SHP77 (cell line): ENCODE data around the gene NFKB2.

Experiments
- DNase-seq, 2 experiments: peaks; one replicate each; lab custom pipeline; 2025; lab: John Stamatoyannopoulos, UW

The NFKB2 gene

GRCh38 chr10:102395400-102396316 lies at the start of gene NFKB2:
Gene NFKB2, plus strand, starts transcription at chr10:102395705. Its CDS starts 255 bp downstream, at chr10:102395960.
- DNase-seq: peak; percentile 40 to 61

- DNase-seq: peak; percentile 55 to 63
Measured at GRCh38 chr10:102347236-102347828, 48.2 kb upstream of the NFKB2 start.

DNA sequence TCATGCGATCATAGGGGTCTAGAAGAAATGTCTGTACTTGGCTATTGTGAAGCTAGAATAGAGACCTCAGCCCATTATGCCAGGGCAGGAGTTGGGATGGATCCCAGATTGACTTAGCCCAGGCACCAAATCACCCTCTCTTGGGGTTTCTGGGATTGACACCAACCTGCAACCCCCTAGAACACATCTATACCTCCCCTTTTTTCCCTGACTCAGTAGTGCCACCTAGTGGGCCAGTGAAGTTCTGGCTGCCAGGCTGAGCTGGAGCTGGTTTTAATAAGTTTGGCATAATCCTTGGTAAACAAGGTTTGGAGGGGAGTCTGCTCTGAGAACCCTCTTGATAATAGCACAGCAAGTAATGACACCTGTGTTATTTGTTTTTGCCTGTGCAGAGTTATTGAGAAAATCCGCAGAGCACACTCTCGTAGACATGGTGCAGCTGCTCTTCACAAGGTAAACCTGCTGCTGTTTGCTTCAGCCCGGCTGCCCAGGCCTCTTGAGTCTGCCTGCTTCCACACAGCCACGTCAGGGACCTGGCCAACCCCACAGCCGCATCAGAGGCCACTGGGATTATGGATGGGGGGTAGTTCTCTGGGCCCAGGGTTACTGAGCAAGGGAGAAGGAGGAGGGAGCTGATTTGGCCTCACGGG lies 43.3 kb upstream of the NFKB2 start:
- DNase-seq: peak; percentile 78 to 84

DNA sequence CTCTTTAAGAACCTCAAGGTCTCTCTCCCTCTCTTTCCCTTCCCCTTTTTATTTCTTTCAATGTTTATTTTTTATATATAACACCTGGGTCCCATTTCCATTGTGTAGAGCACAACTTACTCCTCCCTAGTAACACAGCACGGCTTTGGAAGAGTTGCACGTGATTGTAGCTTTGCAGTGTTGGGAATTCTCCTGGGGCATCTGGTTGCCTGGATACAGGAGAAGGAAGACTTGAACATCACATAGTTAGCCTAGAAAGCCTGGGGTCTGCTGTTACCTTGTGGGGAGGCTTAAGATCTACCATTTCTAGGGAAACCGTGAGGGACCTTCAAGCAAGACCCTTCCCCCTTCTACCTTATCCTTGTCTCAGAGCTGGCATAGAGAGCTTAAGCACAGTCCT lies 41.1 kb upstream of the NFKB2 start:
- DNase-seq: no peak

- no peak for DNase-seq
Measured at GRCh38 chr10:102358712-102359382, 36.7 kb upstream of the NFKB2 start.

GRCh38 chr10:102367441-102367840 lies 28.1 kb upstream of the NFKB2 start:
- no peak for DNase-seq

DNA sequence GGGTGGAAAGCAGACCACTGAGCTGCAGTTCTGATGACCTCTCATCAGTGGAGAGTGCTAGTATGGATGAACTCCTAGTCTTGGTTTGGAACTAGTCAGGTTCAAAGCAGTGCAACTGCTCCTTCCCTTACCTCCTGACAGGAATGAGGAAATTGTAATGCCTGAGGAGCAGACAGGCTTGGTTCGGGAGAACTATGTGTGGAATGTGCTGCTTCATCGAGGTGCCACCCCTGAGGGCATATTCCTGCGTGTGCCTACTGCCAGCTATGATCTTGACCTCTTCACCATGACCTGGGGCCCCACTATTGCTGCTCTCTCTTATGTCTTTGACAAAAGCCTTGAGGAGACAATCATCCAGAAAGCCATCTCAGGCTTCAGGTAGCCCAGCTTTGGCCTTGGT lies 27.4 kb upstream of the NFKB2 start:
- no peak for DNase-seq

DNA sequence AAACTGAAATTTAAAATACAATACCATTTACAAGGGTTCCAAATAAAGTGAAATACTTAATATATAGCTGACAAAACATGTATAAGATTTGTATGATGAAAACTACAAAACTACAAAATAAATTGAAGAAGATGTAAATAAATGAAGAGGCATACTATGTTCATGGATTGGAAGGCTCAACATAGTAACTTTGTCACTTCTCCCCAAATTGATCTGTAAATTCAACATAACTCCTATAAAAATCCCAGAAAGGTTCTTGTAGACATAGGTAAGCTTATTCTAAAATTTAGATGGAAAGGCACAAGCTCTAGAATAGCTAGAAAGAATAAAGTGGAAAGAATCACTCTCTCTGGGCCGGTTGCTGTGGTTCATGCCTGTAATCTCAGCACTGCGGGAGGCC lies 24.2 kb upstream of the NFKB2 start:
- DNase-seq: no peak

DNA sequence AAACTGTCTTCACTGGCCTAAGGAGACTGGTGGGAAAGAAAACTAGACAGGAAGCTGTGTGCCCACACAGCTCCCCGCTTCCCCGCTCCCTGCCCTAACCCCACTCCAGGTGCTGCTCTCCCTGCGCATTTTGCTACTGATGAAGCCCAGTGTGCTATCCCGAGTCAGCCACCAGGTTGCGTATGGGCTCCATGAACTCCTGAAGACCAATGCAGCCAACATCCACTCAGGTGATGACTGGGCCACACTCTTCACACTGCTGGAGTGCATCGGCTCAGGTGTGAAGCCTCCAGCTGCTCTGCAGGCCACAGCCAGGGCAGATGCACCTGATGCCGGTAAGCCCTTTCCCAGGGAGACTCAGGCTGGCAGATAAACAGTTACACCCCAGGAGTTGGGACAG lies 20.3 kb upstream of the NFKB2 start:
- DNase-seq: no peak

GRCh38 chr10:102375867-102376266 lies 19.6 kb upstream of the NFKB2 start:
- no peak for DNase-seq

DNA sequence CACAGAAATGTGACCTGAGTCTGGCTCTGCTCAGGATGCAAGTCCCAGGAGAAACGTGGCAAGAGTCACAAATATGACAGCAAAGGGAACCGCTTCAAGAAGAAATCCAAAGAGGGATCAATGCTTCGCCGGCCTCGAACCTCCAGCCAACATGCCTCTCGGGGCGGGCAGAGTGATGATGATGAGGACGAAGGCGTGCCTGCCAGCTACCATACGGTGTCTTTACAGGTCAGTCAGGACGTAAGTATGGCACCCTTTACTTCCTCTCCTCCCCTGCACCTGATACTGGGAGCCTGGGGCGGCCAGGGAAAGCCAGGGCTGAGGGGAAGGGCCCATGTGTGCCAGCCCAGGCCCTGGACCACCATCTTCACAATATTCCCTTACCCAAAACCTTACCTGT lies 18.6 kb upstream of the NFKB2 start:
- DNase-seq: no peak

- no peak for DNase-seq
Measured at GRCh38 chr10:102379383-102379782, 16.1 kb upstream of the NFKB2 start.

GRCh38 chr10:102381983-102382382 lies 13.5 kb upstream of the NFKB2 start:
- no peak for DNase-seq

DNA sequence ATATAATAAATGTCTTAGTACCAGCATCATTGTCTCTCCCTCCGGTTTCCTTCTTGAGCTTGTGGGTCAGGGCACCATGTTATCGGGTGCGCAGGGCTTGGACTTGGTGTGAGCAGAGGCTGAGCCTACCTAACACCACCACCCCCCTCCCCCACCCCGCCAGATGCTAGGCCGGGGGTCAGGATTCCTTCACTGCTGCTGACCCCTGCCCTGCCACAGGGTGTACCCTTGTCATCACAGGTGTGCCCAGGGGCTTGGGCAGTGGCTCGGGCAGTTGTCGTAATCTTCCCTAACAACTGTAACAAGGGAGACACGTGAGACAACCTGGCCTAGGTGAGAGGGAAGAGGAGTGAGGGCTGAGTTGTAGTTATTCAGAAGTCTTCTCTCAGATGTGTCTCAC lies 12.6 kb upstream of the NFKB2 start:
- no peak for DNase-seq

DNA sequence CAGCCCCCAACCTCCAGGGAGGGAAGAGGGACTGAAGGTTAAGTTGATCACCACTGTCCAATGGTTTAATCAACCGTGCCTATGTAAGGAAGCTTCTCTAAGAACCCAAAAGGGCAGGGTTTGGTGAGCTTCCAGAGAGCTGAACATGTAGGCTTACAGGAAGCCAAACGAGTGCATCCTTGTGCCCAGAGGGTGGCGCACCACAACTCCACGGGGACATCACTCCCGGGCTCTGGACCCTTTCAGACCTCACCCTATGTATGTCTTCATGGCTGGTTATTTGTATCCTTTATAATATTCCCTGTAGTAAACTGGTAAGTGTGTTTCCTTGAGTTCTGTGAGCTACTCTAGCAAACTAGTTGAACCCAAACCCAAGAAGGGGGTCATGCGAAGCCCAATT lies 11.5 kb upstream of the NFKB2 start:
- no peak for DNase-seq

DNA sequence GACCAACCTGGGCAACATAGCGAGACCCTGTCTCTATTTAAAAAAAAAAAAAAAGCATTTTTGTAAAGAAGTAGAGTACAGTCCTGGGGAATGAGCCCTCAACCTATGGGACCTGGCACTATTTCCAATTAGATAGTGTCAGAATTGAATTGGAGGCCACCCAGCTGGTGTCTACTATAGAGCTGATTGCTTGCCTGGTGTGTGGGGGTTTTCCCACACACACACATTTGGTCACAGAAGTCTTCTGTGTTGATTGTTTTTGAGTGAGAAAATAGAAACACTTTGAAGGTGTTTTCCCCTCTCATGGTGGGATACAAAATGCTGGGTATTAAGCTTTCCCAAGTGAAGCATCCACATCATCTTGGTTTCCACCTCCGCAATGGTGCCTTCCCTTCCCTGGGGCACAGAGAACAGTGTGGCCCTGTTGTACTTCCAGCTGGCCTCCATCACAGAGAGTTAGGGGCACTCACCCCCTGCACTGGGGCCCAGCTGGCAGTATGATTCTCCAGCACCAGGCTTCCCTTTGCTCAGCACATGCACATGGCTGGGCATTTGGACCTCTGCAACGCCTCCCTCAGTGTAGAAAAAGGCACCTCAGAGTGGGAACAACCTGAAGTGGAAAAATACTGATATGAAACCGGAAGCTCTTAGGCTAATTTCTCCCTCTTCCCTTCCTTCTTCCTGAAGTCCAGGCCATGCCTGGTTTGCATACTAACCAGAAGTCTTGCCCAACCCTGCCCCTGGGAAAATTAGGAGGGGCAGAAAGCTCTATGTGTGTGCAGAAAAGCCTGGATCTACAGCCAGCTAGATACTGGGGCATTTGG lies 10.7 kb upstream of the NFKB2 start:
- DNase-seq: no peak

DNA sequence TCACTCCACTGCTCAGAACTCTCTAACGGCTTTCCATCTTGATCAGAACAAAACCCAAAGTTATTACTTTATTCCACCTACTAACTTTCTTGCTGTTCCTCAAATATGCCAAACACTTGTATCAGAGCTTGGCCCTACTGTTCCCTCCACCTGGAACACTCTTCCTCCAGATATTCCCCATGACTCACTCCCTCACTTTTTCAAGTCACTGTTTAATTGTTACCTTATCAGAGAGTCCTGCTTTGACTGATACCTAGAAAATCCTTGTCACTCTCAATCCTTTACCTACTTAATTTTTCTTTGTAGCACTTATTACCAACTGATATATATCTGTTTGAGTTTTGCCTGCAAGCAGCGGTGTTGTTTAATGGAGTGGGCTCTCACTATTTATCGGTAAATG lies 5.6 kb upstream of the NFKB2 start:
- no peak for DNase-seq

GRCh38 chr10:102392306-102392705 lies 3.2 kb upstream of the NFKB2 start:
- DNase-seq: no peak

DNA sequence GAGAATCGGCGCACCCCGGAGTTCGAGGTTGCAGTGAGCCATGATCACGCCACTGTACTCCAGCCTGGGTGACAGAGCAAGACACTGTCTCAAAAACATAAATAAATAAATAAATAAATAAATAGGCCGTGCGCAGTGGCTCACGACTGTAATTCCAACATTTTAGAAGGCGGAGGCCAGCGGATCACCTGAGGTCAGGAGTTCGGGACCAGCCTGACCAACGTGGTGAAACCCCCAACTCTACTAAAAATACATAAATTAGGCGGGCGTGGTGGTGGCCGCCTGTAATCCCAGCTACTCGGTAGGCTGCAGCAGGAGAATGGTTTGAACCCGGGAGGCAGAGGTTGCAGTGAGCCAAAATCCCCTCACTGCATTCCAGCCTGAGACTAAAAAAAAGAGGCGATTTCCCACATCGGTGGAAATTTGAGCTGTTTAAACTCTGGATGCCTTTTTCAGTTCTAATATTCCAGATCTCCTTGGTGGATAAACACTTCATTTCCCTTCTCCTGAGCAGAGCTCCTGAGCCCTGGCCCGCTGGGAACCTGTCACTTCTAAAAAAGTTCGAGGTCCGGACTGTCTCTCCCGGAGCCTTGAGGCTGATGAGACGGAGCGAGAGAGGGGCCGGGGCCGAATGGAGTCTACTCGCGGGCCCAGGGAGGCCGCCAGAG lies 2.0 kb upstream of the NFKB2 start:
- no peak for DNase-seq

DNA sequence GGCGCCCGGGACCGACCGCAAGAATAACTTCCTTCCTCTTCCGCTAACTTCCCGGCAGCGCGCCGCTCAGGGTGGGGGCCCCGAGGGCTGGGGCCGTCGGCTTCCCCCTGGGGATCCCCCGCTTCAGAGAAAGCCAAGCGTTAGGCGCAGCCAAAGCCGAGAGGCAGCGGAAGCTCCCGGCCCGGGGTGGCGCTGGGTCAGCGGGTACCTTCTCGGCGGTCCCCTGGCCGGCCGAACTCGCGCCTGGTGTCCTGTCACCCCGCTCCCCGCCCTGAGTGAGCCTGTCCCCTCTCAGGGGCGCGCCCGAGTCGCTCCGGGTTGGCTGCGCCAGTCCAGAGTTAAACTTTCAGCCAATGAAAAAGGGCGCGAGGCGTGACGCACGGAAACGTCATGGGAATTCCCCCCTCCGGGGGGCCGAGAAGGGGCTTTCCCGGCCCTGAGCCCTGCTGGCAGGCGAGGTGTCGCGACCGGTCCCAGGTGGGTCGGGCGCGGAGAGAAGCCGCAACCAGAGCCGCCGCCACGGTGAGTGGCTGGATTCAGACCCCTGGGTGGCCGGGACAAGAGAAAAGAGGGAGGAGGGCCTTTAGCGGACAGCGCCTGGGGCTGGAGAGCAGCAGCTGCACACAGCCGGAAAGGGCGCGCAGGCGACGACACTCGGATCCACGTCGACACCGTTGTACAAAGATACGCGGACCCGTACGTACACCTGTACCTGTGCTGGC lies 1.3 kb upstream of the NFKB2 start:
- peak; percentile 68 to 86 for DNase-seq
